ENCODE measurements around the gene PRICKLE2.

DNA sequence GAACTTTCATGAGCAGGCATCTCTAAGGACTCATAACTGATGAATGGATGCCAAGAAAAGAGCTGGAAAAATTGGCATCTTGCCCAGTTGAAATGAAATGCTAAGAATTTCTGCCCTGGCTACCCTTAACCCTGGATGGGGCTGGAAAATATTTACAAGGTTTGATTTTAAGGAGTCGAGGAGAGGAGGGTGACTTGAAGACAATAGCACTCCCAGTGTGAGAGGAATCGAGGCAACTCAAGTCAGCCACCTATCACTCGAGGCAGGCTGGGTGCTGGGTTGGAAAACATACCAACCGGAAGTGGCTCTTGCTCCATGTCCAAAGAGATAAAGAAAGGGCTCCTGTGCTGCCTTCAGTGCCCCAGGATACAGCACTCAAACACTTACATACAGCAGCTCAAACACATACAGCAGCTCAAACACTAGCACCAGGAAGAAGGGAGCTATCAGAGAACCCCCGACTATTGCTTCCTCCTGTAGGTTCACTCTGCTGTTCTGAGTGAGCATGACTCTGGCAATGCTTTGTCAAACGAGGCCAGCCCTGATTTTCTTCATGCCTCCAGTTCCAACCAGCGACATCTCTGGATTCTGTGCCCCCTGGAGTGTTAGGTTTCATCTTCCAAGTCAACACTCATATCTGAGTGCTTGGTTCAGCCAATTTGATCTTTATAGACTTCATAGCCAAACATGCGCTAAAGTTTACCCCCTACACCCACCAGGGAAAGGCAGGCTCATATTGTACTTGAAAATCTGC, 4.9 kb downstream of the PRICKLE2 start:
- TF ChIP-seq POLR2A (IDR thresholded peaks at IDR 0.05; ENCODE audit: low read depth, low read length) (no peak), POLR2AphosphoS5 (IDR thresholded peaks at IDR 0.05; ENCODE audit: low read depth, low read length) (no peak), TAF1 (IDR thresholded peaks at IDR 0.05; ENCODE audit: low read depth, low read length) (no peak), PAX5 (IDR thresholded peaks at IDR 0.05; ENCODE audit: insufficient read depth, low read length, severe bottlenecking) (no peak)

All from GM12891 (cell line).